ENCODE measurements around the gene PARD3B.

The PARD3B gene

GRCh38 chr2:204514439-204514838 is 30.8 kb upstream of the PARD3B start:
- ATAC-seq (ENCODE audit: insufficient read depth, low read depth), result no peak
- no peaks in the 10 kb centered on the region for H3K4me1 ChIP-seq (ENCODE audit: insufficient read depth, low read length)
- no peak overlapping the region for H3K4me3 ChIP-seq (ENCODE audit: low read depth in 1 of 2, low read length in 2 of 2)
- no peak overlapping the region for H3K27ac ChIP-seq (ENCODE audit: low read length)
- H3K36me3 ChIP-seq (ENCODE audit: insufficient read depth, low read length), result no peaks in the 10 kb centered on the region
- H3K79me2 ChIP-seq (ENCODE audit: insufficient read depth, low read length), result no peaks in the 10 kb centered on the region
- DNase-seq, result no peak
- no peak overlapping the region for H3K9ac ChIP-seq (ENCODE audit: low read depth, low read length)
- no peak overlapping the region for H2AFZ ChIP-seq (ENCODE audit: low read depth, low read length)
- H4K20me1 ChIP-seq (ENCODE audit: insufficient read depth, low read length), result no peaks in the 10 kb centered on the region
- peaks cover 4% of the 10 kb centered on the region for H3K27me3 ChIP-seq (ENCODE audit: insufficient read depth, low read length, poor library complexity)
- H3K9me3 ChIP-seq (ENCODE audit: insufficient read depth, low read length, severe bottlenecking), result no peaks in the 10 kb centered on the region
- no peak overlapping the region for H3K4me2 ChIP-seq (ENCODE audit: insufficient read depth, low read length)
- TF ChIP-seq, protein P1, sequence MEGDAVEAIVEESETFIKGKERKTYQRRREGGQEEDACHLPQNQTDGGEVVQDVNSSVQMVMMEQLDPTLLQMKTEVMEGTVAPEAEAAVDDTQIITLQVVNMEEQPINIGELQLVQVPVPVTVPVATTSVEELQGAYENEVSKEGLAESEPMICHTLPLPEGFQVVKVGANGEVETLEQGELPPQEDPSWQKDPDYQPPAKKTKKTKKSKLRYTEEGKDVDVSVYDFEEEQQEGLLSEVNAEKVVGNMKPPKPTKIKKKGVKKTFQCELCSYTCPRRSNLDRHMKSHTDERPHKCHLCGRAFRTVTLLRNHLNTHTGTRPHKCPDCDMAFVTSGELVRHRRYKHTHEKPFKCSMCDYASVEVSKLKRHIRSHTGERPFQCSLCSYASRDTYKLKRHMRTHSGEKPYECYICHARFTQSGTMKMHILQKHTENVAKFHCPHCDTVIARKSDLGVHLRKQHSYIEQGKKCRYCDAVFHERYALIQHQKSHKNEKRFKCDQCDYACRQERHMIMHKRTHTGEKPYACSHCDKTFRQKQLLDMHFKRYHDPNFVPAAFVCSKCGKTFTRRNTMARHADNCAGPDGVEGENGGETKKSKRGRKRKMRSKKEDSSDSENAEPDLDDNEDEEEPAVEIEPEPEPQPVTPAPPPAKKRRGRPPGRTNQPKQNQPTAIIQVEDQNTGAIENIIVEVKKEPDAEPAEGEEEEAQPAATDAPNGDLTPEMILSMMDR (IDR thresholded peaks at IDR 0.05; ENCODE audit: borderline replicate concordance, extremely low read depth, low read length, poor library complexity, severe bottlenecking), result no peak
- no peak for TF ChIP-seq EZH2 (IDR thresholded peaks at IDR 0.05; ENCODE audit: borderline replicate concordance, low read depth, low read length, severe bottlenecking)

GRCh38 chr2:204515416-204515815 is 29.9 kb upstream of the PARD3B start:
- ATAC-seq (ENCODE audit: insufficient read depth, low read depth) (no peak), DNase-seq (no peak)
- H3K9ac ChIP-seq (ENCODE audit: low read depth, low read length), result no peak overlapping the region
- H4K20me1 ChIP-seq (ENCODE audit: insufficient read depth, low read length), result no peaks in the 10 kb centered on the region
- H3K27ac ChIP-seq (ENCODE audit: low read length), result no peak overlapping the region
- H3K36me3 ChIP-seq (ENCODE audit: insufficient read depth, low read length), result no peaks in the 10 kb centered on the region
- H3K4me2 ChIP-seq (ENCODE audit: insufficient read depth, low read length), result no peak overlapping the region
- no peak overlapping the region for H2AFZ ChIP-seq (ENCODE audit: low read depth, low read length)
- H3K79me2 ChIP-seq (ENCODE audit: insufficient read depth, low read length), result no peaks in the 10 kb centered on the region
- no peak overlapping the region for H3K4me3 ChIP-seq (ENCODE audit: low read depth in 1 of 2, low read length in 2 of 2)
- no peak for TF ChIP-seq EZH2 (IDR thresholded peaks at IDR 0.05; ENCODE audit: borderline replicate concordance, low read depth, low read length, severe bottlenecking)
- TF ChIP-seq, protein P1 (IDR thresholded peaks at IDR 0.05; ENCODE audit: borderline replicate concordance, extremely low read depth, low read length, poor library complexity, severe bottlenecking), result no peak
- H3K27me3 ChIP-seq (ENCODE audit: insufficient read depth, low read length, poor library complexity), result peaks cover 5% of the 10 kb centered on the region
- H3K4me1 ChIP-seq (ENCODE audit: insufficient read depth, low read length), result no peaks in the 10 kb centered on the region
- H3K9me3 ChIP-seq (ENCODE audit: insufficient read depth, low read length, severe bottlenecking), result no peaks in the 10 kb centered on the region

DNA sequence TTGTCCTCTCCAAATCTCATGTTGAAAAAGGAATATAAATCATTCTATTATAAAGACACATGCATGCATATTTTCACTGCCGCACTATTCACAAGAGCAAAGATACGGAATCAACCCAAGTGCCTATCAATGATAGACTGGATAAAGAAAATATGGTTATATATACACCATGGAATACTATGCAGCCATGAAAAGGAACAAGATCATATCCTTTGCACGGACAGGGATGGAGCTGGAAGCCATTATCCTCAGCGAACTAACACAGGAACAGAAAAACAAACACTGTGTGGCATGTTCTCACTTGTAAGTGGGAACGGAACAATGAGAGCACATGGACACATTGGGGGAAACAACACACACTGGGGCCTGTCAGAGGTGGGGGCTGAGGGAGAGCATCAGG is 28.1 kb upstream of the PARD3B start:
- H3K4me1 ChIP-seq (ENCODE audit: insufficient read depth, low read length), result no peaks in the 10 kb centered on the region
- no peak for ATAC-seq (ENCODE audit: insufficient read depth, low read depth)
- no peak overlapping the region for H2AFZ ChIP-seq (ENCODE audit: low read depth, low read length)
- H3K27ac ChIP-seq (ENCODE audit: low read length), result no peak overlapping the region
- H3K4me3 ChIP-seq (ENCODE audit: low read depth in 1 of 2, low read length in 2 of 2), result no peak overlapping the region
- TF ChIP-seq EZH2 (IDR thresholded peaks at IDR 0.05; ENCODE audit: borderline replicate concordance, low read depth, low read length, severe bottlenecking), result no peak
- TF ChIP-seq, protein P1 (IDR thresholded peaks at IDR 0.05; ENCODE audit: borderline replicate concordance, extremely low read depth, low read length, poor library complexity, severe bottlenecking), result no peak
- no peak for DNase-seq
- no peaks in the 10 kb centered on the region for H4K20me1 ChIP-seq (ENCODE audit: insufficient read depth, low read length)
- H3K9me3 ChIP-seq (ENCODE audit: insufficient read depth, low read length, severe bottlenecking), result no peaks in the 10 kb centered on the region
- H3K79me2 ChIP-seq (ENCODE audit: insufficient read depth, low read length), result no peaks in the 10 kb centered on the region
- H3K27me3 ChIP-seq (ENCODE audit: insufficient read depth, low read length, poor library complexity), result peaks cover 5% of the 10 kb centered on the region
- no peaks in the 10 kb centered on the region for H3K36me3 ChIP-seq (ENCODE audit: insufficient read depth, low read length)
- H3K4me2 ChIP-seq (ENCODE audit: insufficient read depth, low read length), result no peak overlapping the region
- H3K9ac ChIP-seq (ENCODE audit: low read depth, low read length), result no peak overlapping the region

Data from DND-41 (cell line).